ENCODE results near the gene GPR31. TPM values are rescaled to one million over a fixed set of nuclear protein-coding genes. Genes with fewer than 3 reads are reported as not detected.
"Not testable (repeated sequence)": the region's sequence is repeated elsewhere in the genome, so short reads cannot be mapped to it uniquely, and the experiment has no call there.

The GPR31 gene
- total and polyA plus RNA-seq, 2 donors from 2014 or later: 0.16 TPM; not detected in 1

- H3K4me3 ChIP-seq (ENCODE audit: low read length in 3 of 3); H3K36me3 ChIP-seq (ENCODE audit: control insufficient read depth in 2 of 3, insufficient read depth in 3 of 3, low read length in 3 of 3); H3K27ac ChIP-seq (ENCODE audit: low read depth in 2 of 2, low read length in 2 of 2); H3K27me3 ChIP-seq (ENCODE audit: control insufficient read depth, insufficient read depth, low read length); H3K9ac ChIP-seq (ENCODE audit: low read length in 3 of 3); H3K4me1 ChIP-seq (ENCODE audit: control insufficient read depth in 2 of 3, insufficient read depth in 2 of 3, low read depth in 1 of 3, low read length in 3 of 3); H3K9me3 ChIP-seq (ENCODE audit: control insufficient read depth in 2 of 3, insufficient read depth in 1 of 3, low read length in 3 of 3); FAIRE-seq; intact Hi-C loops (cut with DNase I); DNase-seq: not testable (repeated sequence)
Measured at GRCh38 chr6:167181351-167181750, 23.6 kb upstream of the GPR31 start.

GRCh38 chr6:167180086-167180485 lies 22.3 kb upstream of the GPR31 start:
- intact Hi-C loops (cut with DNase I); H3K4me1 ChIP-seq (ENCODE audit: control insufficient read depth in 2 of 3, insufficient read depth in 2 of 3, low read depth in 1 of 3, low read length in 3 of 3); H3K4me3 ChIP-seq (ENCODE audit: low read length in 3 of 3); H3K27ac ChIP-seq (ENCODE audit: low read depth in 2 of 2, low read length in 2 of 2); H3K9me3 ChIP-seq (ENCODE audit: control insufficient read depth in 2 of 3, insufficient read depth in 1 of 3, low read length in 3 of 3); H3K36me3 ChIP-seq (ENCODE audit: control insufficient read depth in 2 of 3, insufficient read depth in 3 of 3, low read length in 3 of 3); FAIRE-seq; H3K27me3 ChIP-seq (ENCODE audit: control insufficient read depth, insufficient read depth, low read length); H3K9ac ChIP-seq (ENCODE audit: low read length in 3 of 3): not testable (repeated sequence)
- DNase-seq: peak in 1 of 5 donors; percentile 6

GRCh38 chr6:167178896-167179655 lies 21.3 kb upstream of the GPR31 start:
- intact Hi-C loops (cut with DNase I); H3K36me3 ChIP-seq (ENCODE audit: control insufficient read depth in 2 of 3, insufficient read depth in 3 of 3, low read length in 3 of 3); FAIRE-seq; H3K27me3 ChIP-seq (ENCODE audit: control insufficient read depth, insufficient read depth, low read length); H3K27ac ChIP-seq (ENCODE audit: low read depth in 2 of 2, low read length in 2 of 2); H3K9me3 ChIP-seq (ENCODE audit: control insufficient read depth in 2 of 3, insufficient read depth in 1 of 3, low read length in 3 of 3); H3K4me3 ChIP-seq (ENCODE audit: low read length in 3 of 3); H3K9ac ChIP-seq (ENCODE audit: low read length in 3 of 3); H3K4me1 ChIP-seq (ENCODE audit: control insufficient read depth in 2 of 3, insufficient read depth in 2 of 3, low read depth in 1 of 3, low read length in 3 of 3): not testable (repeated sequence)
- DNase-seq: peak in 1 of 5 donors; percentile 17

DNA sequence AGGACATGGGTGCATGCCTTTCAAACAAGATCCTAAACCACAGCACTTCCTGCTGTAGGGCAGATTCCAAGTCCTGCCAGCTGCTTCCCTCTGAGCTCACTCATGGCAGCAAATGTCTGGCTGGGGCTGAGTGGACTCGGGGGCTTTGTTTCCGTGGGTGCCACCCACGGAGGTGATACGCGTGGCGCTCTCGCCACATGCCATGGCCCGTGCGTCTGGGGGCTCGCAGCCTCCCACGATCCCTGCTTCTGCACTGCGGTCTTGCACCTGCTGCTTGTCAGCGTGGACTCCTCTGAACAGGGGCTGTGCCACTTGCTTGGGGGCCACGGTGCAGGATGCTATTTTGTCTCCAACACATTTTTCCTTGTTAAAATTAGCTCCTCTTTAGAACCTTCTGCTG lies 19.5 kb upstream of the GPR31 start:
- H3K9ac ChIP-seq (ENCODE audit: low read length in 3 of 3); H3K36me3 ChIP-seq (ENCODE audit: control insufficient read depth in 2 of 3, insufficient read depth in 3 of 3, low read length in 3 of 3); H3K27me3 ChIP-seq (ENCODE audit: control insufficient read depth, insufficient read depth, low read length); H3K9me3 ChIP-seq (ENCODE audit: control insufficient read depth in 2 of 3, insufficient read depth in 1 of 3, low read length in 3 of 3); H3K4me1 ChIP-seq (ENCODE audit: control insufficient read depth in 2 of 3, insufficient read depth in 2 of 3, low read depth in 1 of 3, low read length in 3 of 3); intact Hi-C loops (cut with DNase I); H3K4me3 ChIP-seq (ENCODE audit: low read length in 3 of 3); H3K27ac ChIP-seq (ENCODE audit: low read depth in 2 of 2, low read length in 2 of 2); FAIRE-seq: not testable (repeated sequence)
- peak in 1 of 5 donors; percentile 15 for DNase-seq

- H3K27me3 ChIP-seq (ENCODE audit: control insufficient read depth, insufficient read depth, low read length); intact Hi-C loops (cut with DNase I); H3K9ac ChIP-seq (ENCODE audit: low read length in 3 of 3); H3K4me3 ChIP-seq (ENCODE audit: low read length in 3 of 3); DNase-seq; H3K4me1 ChIP-seq (ENCODE audit: control insufficient read depth in 2 of 3, insufficient read depth in 2 of 3, low read depth in 1 of 3, low read length in 3 of 3); H3K36me3 ChIP-seq (ENCODE audit: control insufficient read depth in 2 of 3, insufficient read depth in 3 of 3, low read length in 3 of 3); FAIRE-seq; H3K9me3 ChIP-seq (ENCODE audit: control insufficient read depth in 2 of 3, insufficient read depth in 1 of 3, low read length in 3 of 3); H3K27ac ChIP-seq (ENCODE audit: low read depth in 2 of 2, low read length in 2 of 2): not testable (repeated sequence)
Measured at GRCh38 chr6:167172011-167172410, 14.2 kb upstream of the GPR31 start.

GRCh38 chr6:167171300-167171699 lies 13.5 kb upstream of the GPR31 start:
- H3K36me3 ChIP-seq (ENCODE audit: control insufficient read depth in 2 of 3, insufficient read depth in 3 of 3, low read length in 3 of 3); intact Hi-C loops (cut with DNase I); H3K27ac ChIP-seq (ENCODE audit: low read depth in 2 of 2, low read length in 2 of 2); H3K9ac ChIP-seq (ENCODE audit: low read length in 3 of 3); FAIRE-seq; DNase-seq; H3K27me3 ChIP-seq (ENCODE audit: control insufficient read depth, insufficient read depth, low read length); H3K4me3 ChIP-seq (ENCODE audit: low read length in 3 of 3); H3K4me1 ChIP-seq (ENCODE audit: control insufficient read depth in 2 of 3, insufficient read depth in 2 of 3, low read depth in 1 of 3, low read length in 3 of 3); H3K9me3 ChIP-seq (ENCODE audit: control insufficient read depth in 2 of 3, insufficient read depth in 1 of 3, low read length in 3 of 3): not testable (repeated sequence)

DNA sequence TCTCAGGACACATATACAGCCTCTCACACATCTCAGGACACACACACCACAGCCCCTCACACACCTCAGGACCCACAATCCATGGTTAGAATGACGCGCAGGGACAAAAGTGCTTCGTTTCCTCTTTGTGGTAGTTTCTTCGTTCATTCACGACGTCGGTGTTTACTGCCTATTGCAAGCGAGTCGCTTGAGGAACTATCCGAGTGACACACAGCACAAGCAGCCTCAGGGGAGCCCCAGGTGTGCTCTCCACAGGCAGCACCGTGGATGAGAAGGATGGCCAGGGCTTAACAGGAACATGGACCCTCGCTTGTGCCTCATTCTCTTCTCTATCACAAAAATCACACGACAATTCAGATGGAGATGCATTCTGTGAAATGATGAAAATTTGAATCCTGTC lies 12.1 kb upstream of the GPR31 start:
- not testable (repeated sequence) for FAIRE-seq

GRCh38 chr6:167168296-167168695 lies 10.5 kb upstream of the GPR31 start:
- H3K27ac ChIP-seq (ENCODE audit: low read depth in 2 of 2, low read length in 2 of 2); FAIRE-seq; H3K9me3 ChIP-seq (ENCODE audit: control insufficient read depth in 2 of 3, insufficient read depth in 1 of 3, low read length in 3 of 3); H3K9ac ChIP-seq (ENCODE audit: low read length in 3 of 3); H3K36me3 ChIP-seq (ENCODE audit: control insufficient read depth in 2 of 3, insufficient read depth in 3 of 3, low read length in 3 of 3); DNase-seq; H3K4me3 ChIP-seq (ENCODE audit: low read length in 3 of 3); H3K4me1 ChIP-seq (ENCODE audit: control insufficient read depth in 2 of 3, insufficient read depth in 2 of 3, low read depth in 1 of 3, low read length in 3 of 3); H3K27me3 ChIP-seq (ENCODE audit: control insufficient read depth, insufficient read depth, low read length); intact Hi-C loops (cut with DNase I): not testable (repeated sequence)

More for the DNA sequence above, 12.1 kb upstream of the GPR31 start:
- H3K9me3 ChIP-seq (ENCODE audit: control insufficient read depth in 2 of 3, insufficient read depth in 1 of 3, low read length in 3 of 3); H3K4me3 ChIP-seq (ENCODE audit: low read length in 3 of 3); H3K27ac ChIP-seq (ENCODE audit: low read depth in 2 of 2, low read length in 2 of 2); H3K9ac ChIP-seq (ENCODE audit: low read length in 3 of 3); intact Hi-C loops (cut with DNase I); DNase-seq; H3K4me1 ChIP-seq (ENCODE audit: control insufficient read depth in 2 of 3, insufficient read depth in 2 of 3, low read depth in 1 of 3, low read length in 3 of 3); H3K36me3 ChIP-seq (ENCODE audit: control insufficient read depth in 2 of 3, insufficient read depth in 3 of 3, low read length in 3 of 3); H3K27me3 ChIP-seq (ENCODE audit: control insufficient read depth, insufficient read depth, low read length): not testable (repeated sequence)

Data from kidney (tissue), 11 donors.